Stomach (tissue), 4 donors: ENCODE measurements around the gene BBS4.
"Not testable (repeated sequence)": the region's sequence is repeated elsewhere in the genome, so short reads cannot be mapped to it uniquely, and the experiment has no call there.

Experiments
- POLR2A ChIP-seq, 4 donors: fragments of 450-650 bp; IDR thresholded peaks; one replicate each; pipeline ENCODE4 v1.6.1; 2016; ENCODE audit warnings: antibody characterized with exemption in 4 of 4, control low read depth in 2 of 4, mild to moderate bottlenecking in 1 of 4, moderate library complexity in 1 of 4
- POLR2AphosphoS5 ChIP-seq, 3 donors: sonication (generic); formaldehyde crosslinking; IDR thresholded peaks; one replicate each; pipeline ENCODE4 v1.6.1; 2016; ENCODE audit warnings: antibody characterized with exemption in 3 of 3

DNA sequence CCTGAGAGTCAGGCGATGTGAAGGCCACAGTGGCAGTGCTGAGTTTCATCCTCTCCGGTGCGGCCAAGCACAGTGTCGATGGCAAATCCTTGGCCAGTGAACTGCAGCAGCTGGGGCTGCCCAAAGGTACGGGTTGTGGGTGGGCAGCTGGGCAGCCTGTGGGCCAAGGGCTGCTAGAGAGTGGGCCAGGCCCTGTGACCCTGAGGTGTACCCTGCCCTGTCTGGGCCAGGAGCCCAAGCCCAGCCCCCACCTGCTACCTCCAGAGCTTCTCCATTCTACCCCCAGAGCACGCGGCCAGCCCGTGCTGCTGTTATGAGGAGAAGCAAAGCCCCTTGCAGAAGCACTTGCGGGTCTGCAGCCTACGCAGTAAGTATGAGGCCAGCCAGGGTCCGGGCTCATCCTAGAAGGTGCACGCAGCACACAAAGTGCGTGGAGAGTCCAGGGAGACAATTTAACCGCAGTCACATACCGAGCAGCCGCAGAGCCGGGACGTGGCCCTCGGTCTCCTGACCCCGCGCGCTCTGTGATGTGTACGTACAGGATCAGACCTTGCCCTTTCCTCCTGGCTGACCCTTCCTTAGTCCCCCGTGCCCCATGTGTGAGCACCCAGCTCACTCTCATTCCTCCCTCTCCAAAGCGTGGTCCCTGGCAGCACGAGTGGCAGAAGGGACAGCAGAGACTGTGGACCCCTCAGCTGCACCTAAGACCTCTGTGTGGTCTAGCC, 46.1 kb upstream of the BBS4 start:
- TF ChIP-seq POLR2A, POLR2AphosphoS5 (IDR thresholded peaks at IDR 0.05): not testable (repeated sequence)
